ENCODE data around the gene CYP2W1. TPM values are rescaled to one million over a fixed set of nuclear protein-coding genes. Genes with fewer than 3 reads are reported as not detected.
"Not testable (repeated sequence)": the region's sequence is repeated elsewhere in the genome, so short reads cannot be mapped to it uniquely, and the experiment has no call there.

The CYP2W1 gene
- total and polyA plus RNA-seq, 2 experiments from 2014 or later: 31.1 to 72.3 TPM

- no peak overlapping the region for H2AFZ ChIP-seq
- WGBS (ENCODE audit: low lambda C conversion rate, missing lambda C conversion rate): 93% methylated on average over 26 of the region's 52 CpGs
- H3K9me3 ChIP-seq (ENCODE audit: low read depth): no peaks in the 10 kb centered on the region
- no peaks in the 10 kb centered on the region for H3K4me1 ChIP-seq (ENCODE audit: insufficient read depth)
- no peak for TF ChIP-seq CTCF (IDR thresholded peaks at IDR 0.05; ENCODE audit: poor library complexity)
- no peaks in the 10 kb centered on the region for H4K20me1 ChIP-seq (ENCODE audit: insufficient read depth, poor library complexity, severe bottlenecking)
- no peaks in the 10 kb centered on the region for H3K79me2 ChIP-seq
- no peaks in the 10 kb centered on the region for H3K36me3 ChIP-seq (replicated peaks; ENCODE audit: insufficient read depth, low read depth)
- no peak overlapping the region for H3K27ac ChIP-seq
- H3K27me3 ChIP-seq: no peaks in the 10 kb centered on the region
- DNase-seq (ENCODE audit: low spot score): no peak
- no peak overlapping the region for H3K4me3 ChIP-seq
- no peak overlapping the region for H3K4me2 ChIP-seq
- no peaks in the 10 kb centered on the region for H3K9me2 ChIP-seq (replicated peaks; ENCODE audit: insufficient read depth)
Observed at GRCh38 chr7:999941-1000935, 17.3 kb downstream of the CYP2W1 start.

- H3K27ac ChIP-seq; H3K4me3 ChIP-seq; DNase-seq (ENCODE audit: low spot score); H3K36me3 ChIP-seq (replicated peaks; ENCODE audit: insufficient read depth, low read depth); H3K9me3 ChIP-seq (ENCODE audit: low read depth); H3K4me2 ChIP-seq; H3K9me2 ChIP-seq (replicated peaks; ENCODE audit: insufficient read depth); H3K27me3 ChIP-seq; H2AFZ ChIP-seq; H3K4me1 ChIP-seq (ENCODE audit: insufficient read depth); H4K20me1 ChIP-seq (ENCODE audit: insufficient read depth, poor library complexity, severe bottlenecking); H3K79me2 ChIP-seq: not testable (repeated sequence)
- WGBS (ENCODE audit: low lambda C conversion rate, missing lambda C conversion rate): 81% methylated on average over 7 of the region's 14 CpGs
Observed at GRCh38 chr7:1001069-1001770, 18.2 kb downstream of the CYP2W1 start.

- DNase-seq (ENCODE audit: low spot score); H3K36me3 ChIP-seq (replicated peaks; ENCODE audit: insufficient read depth, low read depth); H3K27ac ChIP-seq; H3K79me2 ChIP-seq; H3K4me1 ChIP-seq (ENCODE audit: insufficient read depth); H3K27me3 ChIP-seq; H3K4me2 ChIP-seq; H4K20me1 ChIP-seq (ENCODE audit: insufficient read depth, poor library complexity, severe bottlenecking); H3K4me3 ChIP-seq; H3K9me2 ChIP-seq (replicated peaks; ENCODE audit: insufficient read depth); H3K9me3 ChIP-seq (ENCODE audit: low read depth); H2AFZ ChIP-seq: not testable (repeated sequence)
- no CpG with 5 or more reads among the region's 4 CpGs for WGBS (ENCODE audit: low lambda C conversion rate, missing lambda C conversion rate)
Observed at GRCh38 chr7:1002026-1002425, 19.0 kb downstream of the CYP2W1 start.

- not testable (repeated sequence) for H3K4me2 ChIP-seq; H2AFZ ChIP-seq; H3K36me3 ChIP-seq (replicated peaks; ENCODE audit: insufficient read depth, low read depth); DNase-seq (ENCODE audit: low spot score); H3K4me3 ChIP-seq; H3K79me2 ChIP-seq; H3K4me1 ChIP-seq (ENCODE audit: insufficient read depth); H3K27me3 ChIP-seq; H3K27ac ChIP-seq; H3K9me3 ChIP-seq (ENCODE audit: low read depth); H3K9me2 ChIP-seq (replicated peaks; ENCODE audit: insufficient read depth); H4K20me1 ChIP-seq (ENCODE audit: insufficient read depth, poor library complexity, severe bottlenecking)
- no CpG with 5 or more reads among the region's 7 CpGs for WGBS (ENCODE audit: low lambda C conversion rate, missing lambda C conversion rate)
Observed at GRCh38 chr7:1002445-1002844, 19.5 kb downstream of the CYP2W1 start.

GRCh38 chr7:1004018-1004852 is 21.3 kb downstream of the CYP2W1 start:
- Histone ChIP-seq H3K36me3 (replicated peaks; ENCODE audit: insufficient read depth, low read depth) (no peaks in the 10 kb centered on the region), H3K79me2 (no peaks in the 10 kb centered on the region), H3K4me1 (ENCODE audit: insufficient read depth) (no peaks in the 10 kb centered on the region), H3K9me2 (replicated peaks; ENCODE audit: insufficient read depth) (no peaks in the 10 kb centered on the region), H3K27me3 (no peaks in the 10 kb centered on the region), H3K4me2 (no peak overlapping the region), H4K20me1 (ENCODE audit: insufficient read depth, poor library complexity, severe bottlenecking) (no peaks in the 10 kb centered on the region), H3K27ac (no peak overlapping the region), H3K4me3 (no peak overlapping the region), H3K9me3 (ENCODE audit: low read depth) (no peaks in the 10 kb centered on the region), H2AFZ (no peak overlapping the region)
- no peak for TF ChIP-seq EZH2phosphoT487 (IDR thresholded peaks at IDR 0.05; ENCODE audit: low read depth, severe bottlenecking, unreplicated experiment)
- no peak for TF ChIP-seq EZH2 (IDR thresholded peaks at IDR 0.05; ENCODE audit: borderline replicate concordance)
- TF ChIP-seq CTCF (IDR thresholded peaks at IDR 0.05; ENCODE audit: poor library complexity): no peak
- no peak for DNase-seq (ENCODE audit: low spot score)
- WGBS (ENCODE audit: low lambda C conversion rate, missing lambda C conversion rate): 83% methylated on average over 25 of the region's 32 CpGs
